Hepatic stellate cell (primary cell): ENCODE results near the gene DTX3.
"Not testable (repeated sequence)": the region's sequence is repeated elsewhere in the genome, so short reads cannot be mapped to it uniquely, and the experiment has no call there.

Experiments used
- DNase-seq: peaks from one replicate; pipeline ENCODE4 v3.0.0; 2011; ENCODE audit warnings: low spot score

DTX3 gene

GRCh38 chr12:57632073-57632957 is 27.7 kb downstream of the DTX3 start:
- DNase-seq, result peak; percentile 42

DNA sequence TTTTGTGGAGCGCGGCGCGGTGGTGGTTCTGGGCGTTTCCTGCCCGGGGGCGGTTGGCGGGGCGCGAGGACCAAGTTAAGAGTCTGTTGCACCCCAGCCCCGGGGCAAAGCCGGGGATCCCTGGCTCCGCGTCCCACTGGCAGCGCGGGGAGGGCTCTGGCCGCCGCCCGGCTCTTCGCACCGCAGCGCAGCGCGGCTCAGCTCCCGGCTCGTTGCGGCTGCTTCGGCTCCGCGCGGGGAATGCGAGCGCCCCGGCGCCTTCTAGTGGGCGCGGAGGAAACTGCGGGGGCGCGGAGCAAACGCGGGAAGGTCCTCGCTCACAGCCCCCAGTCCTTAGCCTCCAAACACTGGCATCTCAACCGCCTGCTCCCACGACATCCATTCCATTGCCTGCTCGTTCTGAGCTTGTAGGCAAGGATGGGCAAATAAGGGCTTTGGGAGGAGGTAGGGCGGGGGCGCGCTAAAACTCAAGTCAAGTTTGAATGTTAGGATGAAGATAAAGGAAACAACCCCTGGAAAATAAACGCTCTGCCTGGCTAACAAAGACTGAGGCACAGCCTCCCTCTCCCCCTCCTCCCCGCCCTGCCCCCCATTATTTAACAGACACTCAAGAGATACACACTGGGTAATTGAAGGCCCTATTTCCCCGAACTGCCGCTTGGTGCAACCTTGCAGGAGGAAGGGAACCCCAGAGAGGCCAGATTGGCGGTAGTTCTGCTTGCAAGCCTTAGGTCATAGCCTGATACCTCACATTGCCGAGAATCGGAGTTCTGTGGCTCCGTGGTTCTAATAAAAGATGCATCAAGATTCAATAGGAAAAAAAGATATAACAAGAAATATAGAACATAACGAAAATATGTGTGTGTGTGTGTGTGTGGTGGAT is 28.6 kb downstream of the DTX3 start, which contains the start of gene B4GALNT1:
B4GALNT1 (minus strand) TSS at position 244 of the 883 bp plus-strand sequence. CDS start 1,069 bp downstream, outside the sequence.
- DNase-seq, result peak; percentile 81

DNA sequence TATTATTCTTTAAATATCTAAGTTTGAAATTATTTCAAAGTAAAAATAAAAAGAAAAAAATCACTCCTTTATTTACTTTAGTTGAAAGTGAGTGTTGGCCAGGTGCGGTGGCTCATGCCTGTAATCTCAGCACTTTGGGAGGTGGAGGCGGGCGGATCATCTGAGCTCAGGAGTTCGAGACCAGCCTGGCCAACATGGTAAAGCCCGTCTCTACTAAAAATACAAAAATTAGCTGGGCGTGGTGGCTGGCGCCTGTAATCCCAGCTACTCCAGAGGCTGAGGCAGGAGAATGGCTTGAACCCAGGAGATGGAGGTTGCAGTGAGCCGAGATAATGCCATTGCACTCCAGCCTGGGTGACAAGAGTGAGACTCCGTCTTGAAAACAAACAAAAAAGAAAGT is 32.1 kb downstream of the DTX3 start:
- DNase-seq, result not testable (repeated sequence)

DNA sequence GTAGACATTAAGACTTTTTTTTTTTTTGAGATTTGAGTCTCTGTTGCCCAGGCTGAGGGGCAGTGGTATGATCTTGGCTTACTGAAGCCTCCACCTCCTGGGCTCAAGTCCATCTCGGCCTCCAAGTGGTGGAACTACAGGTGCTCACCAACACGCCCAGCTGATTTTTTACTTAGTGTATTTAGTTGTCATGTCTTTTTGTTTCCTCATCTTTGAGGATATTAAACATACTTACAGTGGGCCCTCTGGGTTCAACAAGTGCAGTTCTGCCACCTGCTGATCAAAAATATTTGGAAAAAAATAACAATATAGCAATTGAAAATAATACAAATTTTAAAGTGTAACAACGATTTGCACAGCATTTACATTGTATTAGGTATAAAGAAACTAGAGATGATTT is 32.7 kb downstream of the DTX3 start:
- DNase-seq, result no peak

DNA sequence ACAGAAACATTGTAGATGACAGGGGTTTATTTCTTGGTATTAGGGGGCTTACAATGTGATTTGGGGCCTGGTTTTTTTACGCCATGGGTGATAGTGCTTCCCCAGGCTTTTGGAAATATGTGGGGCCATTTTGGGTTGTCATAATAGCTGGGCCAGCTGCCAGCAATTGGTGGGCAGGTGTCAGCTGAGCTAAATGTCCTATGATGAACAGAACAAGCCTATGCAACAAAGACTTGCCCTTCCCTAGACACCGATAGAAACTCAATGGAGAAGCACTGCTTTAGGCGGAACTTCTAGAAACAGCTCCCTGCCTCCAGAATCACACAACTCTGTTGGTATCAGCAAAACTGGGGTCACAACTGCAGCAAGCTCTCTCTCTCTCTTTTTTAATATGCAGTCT is 33.5 kb downstream of the DTX3 start:
- no peak for DNase-seq

DNA sequence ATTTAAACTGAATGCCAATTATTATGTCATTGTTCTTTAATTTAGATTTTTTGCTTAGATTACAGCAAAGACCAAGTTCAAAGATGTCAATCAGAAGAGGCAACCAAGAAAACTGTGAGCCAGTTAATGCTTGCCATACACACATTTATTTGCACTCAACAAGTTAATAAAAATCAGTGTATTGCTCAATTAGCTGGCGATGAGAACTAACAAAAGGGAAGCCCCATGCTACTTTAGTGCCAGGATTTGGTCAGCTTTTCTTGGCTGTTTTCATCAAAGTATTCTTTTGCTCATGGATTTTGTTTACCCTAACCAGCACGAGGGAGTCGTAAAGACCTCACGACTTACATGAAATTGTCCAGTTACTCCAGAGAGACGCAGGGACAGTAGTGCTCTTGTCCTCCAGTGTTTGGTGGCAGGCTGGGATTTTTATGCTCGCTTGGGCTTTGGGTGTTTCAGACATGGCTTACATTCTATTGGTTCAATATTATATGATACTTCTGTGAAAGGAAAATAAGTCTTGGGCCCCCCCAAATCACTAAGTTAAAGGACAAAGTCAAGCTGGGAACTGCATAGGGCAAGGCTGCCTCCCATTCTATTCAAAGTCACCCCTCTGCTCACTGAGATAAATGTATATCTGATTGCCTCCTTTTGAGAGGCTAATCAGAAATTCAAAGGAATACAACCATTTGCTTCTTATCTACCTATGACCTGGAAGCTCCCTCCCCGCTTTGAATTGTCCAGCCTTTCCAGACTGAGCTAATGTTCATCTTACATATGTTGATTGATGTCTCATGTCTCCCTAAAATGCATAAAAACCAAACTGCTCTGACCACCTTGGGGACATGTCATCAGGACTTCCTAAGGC is 35.8 kb downstream of the DTX3 start:
- no peak for DNase-seq

- no peak for DNase-seq
Observed at GRCh38 chr12:57641699-57642442, 37.2 kb downstream of the DTX3 start.

DNA sequence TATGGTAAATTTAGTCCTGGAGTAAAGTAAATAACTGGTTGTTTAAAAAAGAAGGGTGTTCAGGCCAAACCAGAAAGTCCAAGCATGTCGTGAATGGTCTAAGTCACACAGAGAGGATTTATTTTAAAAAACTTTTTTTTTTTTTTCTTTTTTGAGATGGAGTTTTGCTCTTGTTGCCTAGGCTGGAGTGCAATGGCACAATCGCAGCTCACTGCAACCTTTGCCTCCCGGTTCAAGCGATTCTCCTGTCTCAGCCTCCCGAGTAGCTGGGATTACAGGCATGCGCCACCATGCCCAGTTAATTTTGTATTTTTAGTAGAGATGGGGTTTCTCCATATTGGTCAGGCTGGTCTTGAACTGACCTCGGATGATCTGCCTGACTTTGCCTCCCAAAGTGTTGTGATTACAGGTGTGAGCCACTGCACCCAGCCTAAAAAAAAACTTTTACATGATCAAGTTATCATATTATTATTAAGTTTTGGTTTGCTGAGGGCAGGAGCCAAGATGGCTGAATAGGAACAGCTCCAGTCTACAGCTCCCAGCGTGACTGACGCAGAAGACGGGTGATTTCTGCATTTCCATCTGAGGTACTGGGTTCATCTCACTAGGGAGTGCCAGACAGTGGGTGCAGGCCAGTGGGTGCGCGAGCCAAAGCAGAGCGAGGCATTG is 41.5 kb downstream of the DTX3 start:
- not testable (repeated sequence) for DNase-seq

- DNase-seq, result not testable (repeated sequence)
Observed at GRCh38 chr12:57646659-57647049, 42.0 kb downstream of the DTX3 start.

- DNase-seq, result no peak
Observed at GRCh38 chr12:57654042-57654441, 49.4 kb downstream of the DTX3 start.

DNA sequence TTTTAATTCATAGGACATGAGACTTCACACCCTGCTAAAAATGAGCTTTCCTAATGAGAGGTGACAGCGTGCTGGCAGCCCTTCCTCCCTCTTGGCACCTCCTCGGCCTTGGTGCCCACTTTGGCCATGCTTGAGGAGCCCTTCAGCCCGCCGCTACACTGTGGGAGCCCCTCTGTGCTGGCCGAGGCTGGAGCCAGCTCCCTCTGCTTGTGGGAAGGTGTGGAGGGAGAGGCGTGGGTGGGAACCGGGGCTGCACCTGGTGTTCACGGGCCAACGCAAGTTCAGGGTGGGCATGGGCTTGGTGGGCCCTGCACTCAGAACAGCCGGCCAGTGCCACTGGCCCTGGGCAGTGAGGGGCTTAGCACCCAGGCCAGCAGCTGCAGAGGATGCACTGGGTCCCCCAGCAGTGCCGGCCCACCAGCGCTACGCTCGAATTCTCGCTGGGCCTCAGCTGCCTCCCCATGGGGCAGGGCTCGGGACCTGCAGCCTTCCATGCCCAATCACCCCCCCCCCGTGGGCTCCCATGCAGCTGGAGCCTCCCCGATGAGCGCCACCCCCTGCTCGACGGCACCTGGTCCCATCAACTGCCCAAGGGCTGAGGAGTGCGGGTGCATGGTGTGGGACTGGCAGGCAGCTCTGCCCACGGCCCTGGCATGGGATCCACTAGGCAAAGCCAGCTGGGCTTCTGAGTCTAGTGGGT is 51.1 kb downstream of the DTX3 start:
- no peak for DNase-seq

DNA sequence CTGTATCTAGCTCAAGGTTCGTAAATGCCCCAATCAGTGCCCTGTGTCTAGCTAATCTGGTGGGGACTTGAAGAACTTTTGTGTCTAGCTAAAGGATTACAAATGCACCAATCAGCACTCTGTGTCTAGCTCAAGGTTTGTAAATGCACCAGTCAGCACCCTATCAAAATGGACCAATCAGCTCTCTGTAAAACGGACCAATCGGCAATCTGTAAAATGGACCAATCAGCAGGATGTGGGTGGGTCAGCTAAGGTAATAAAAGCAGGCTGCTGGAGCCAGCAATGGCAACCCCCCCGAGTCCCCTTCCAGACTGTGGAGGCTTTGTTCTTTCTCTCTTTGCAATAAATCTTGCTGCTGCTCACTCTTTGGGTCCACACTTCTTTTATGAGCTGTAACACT is 51.8 kb downstream of the DTX3 start:
- not testable (repeated sequence) for DNase-seq

GRCh38 chr12:57657744-57658143 is 53.1 kb downstream of the DTX3 start:
- DNase-seq, result no peak

- no peak for DNase-seq
Observed at GRCh38 chr12:57658890-57659289, 54.3 kb downstream of the DTX3 start.
